Left ventricle myocardium inferior (tissue), 1 donor: ENCODE results near the gene SOCS3. TPM values are rescaled to one million over a fixed set of nuclear protein-coding genes. Genes with fewer than 3 reads are reported as not detected.

Experiments
- DNase-seq: peaks from one replicate; pipeline ENCODE4 v3.0.0-alpha.2; 2020
- H3K27ac ChIP-seq: fragments of 200-600 bp; replicated peaks from 2 replicates; pipeline ENCODE4 v1.8.0; 2021
- H3K27me3 ChIP-seq: fragments of 200-600 bp; 2 replicates; pipeline ENCODE4 v1.8.0; 2021; ENCODE audit warnings: low read depth
- H3K36me3 ChIP-seq: fragments of 200-600 bp; 2 replicates; pipeline ENCODE4 v1.8.0; 2021
- H3K4me1 ChIP-seq: fragments of 200-600 bp; 2 replicates; pipeline ENCODE4 v1.8.0; 2021
- H3K4me3 ChIP-seq: fragments of 200-600 bp; 2 replicates; pipeline ENCODE4 v1.8.0; 2021; ENCODE audit warnings: mild to moderate bottlenecking, moderate library complexity
- H3K9me3 ChIP-seq: fragments of 200-600 bp; replicated peaks from 2 replicates; pipeline ENCODE4 v1.8.0; 2021
- CTCF ChIP-seq: fragments of 200-600 bp; IDR thresholded peaks from 2 replicates; pipeline ENCODE4 v1.8.0; 2021; ENCODE audit warnings: antibody characterized with exemption, mild to moderate bottlenecking, borderline replicate concordance
- intact Hi-C: fragments of 100-400 bp; cut with micrococcal nuclease; formaldehyde crosslinking; loops from one replicate; pipeline ENCODE4 v1.11.0; 2022
- total RNA-seq: library from RNA; stranded (reverse); fragmentation: NEBNext Ultra II Directional; extraction: Animal tissue kit (Norgen Biotek cat#: 25700); gene quantifications from one replicate; pipeline ENCODE4 v1.2.1, GENCODE V29; 2021
- donor health status: DM: no; HTN: yes; CAD: no; lungs with severe emphysema.

The SOCS3 gene
- total RNA-seq, 1 donor from 2014 or later = 9.5 TPM

DNA sequence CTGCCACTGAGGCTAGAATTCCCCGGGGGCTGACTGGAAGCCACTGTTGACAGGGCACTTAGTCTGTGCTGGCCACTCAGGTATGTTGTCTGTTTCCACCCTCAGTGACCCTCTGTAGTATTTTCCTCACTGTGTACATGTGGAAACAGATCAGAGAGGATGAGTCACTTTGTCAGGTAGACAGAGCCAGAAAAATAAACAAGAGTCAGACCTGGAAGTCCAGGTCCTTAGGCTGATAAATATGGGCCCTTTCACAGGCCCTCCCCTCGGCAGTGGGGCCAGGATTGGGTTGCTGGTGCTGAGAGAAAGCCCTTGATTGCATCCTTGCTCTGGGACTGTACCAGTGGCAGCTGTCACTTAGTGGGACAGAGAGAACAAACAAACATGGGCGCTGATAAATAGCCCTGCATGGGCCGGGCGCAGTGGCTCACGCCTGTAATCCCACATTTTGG lies 39.8 kb upstream of the SOCS3 start:
- H3K27me3 ChIP-seq = no peaks in the 10 kb centered on the region
- no peak for TF ChIP-seq CTCF
- DNase-seq = no peak
- intact Hi-C loops = no loop called here
- peaks cover 71% of the 10 kb centered on the region for H3K36me3 ChIP-seq
- no peaks in the 10 kb centered on the region for H3K9me3 ChIP-seq
- no peak overlapping the region for H3K27ac ChIP-seq
- H3K4me3 ChIP-seq = no peak overlapping the region
- H3K4me1 ChIP-seq = peaks cover 57% of the 10 kb centered on the region

DNA sequence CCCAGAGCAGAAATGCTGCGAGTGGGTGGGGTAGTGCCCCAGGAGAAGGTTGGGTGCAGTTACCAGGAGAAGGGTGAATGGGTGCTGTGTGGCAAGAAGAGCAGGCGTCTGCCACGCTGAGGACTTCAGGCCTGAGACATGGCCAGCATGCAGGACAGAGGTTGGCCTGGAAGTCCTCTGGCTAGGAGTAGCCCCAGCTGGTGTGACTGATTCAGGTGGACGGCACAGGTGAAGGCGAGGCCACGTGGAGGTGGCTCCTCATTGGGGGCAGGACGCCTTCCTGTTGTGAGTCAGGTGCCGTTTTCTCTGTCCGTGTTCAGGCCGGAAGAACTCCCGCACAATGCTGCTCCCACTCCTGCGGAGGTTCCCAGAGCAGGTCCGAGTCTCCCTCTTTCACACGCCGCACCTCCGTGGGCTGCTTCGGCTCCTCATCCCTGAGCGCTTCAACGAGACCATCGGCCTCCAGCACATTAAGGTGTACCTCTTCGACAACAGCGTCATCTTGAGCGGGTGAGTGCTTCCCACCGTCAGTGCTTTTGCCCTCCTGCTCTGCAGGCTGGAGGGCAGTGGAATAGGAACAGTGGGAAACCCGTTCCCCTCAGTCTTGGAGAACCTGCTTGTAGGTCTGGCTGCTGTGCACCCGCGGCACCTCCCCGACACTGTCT lies 39.3 kb upstream of the SOCS3 start:
- Histone ChIP-seq H3K27me3 (no peaks in the 10 kb centered on the region), H3K4me3 (no peak overlapping the region), H3K4me1 (peaks cover 62% of the 10 kb centered on the region), H3K27ac (no peak overlapping the region), H3K9me3 (no peaks in the 10 kb centered on the region), H3K36me3 (peaks cover 65% of the 10 kb centered on the region)
- DNase-seq = no peak
- no peak for TF ChIP-seq CTCF
- intact Hi-C loops = no loop called here

DNA sequence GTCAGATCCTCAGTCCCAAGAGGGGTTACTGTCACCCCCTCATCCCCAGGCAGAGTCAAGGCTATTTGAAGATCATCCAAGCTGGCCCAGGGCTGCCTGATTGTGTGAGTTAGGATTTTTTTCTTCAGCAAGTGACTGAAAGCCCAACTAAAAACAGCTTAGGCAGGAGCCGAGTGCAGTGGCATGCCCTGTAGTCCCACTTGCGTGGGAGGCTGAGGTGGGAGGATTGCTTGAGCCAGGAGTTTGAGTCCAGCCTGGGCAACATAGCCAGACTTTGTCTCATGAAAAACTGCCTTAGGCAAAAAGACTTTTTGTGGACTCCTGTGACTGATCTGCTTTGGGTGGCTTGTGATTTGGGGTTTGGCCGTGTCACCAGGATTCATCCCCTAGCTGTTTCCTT lies 38.5 kb upstream of the SOCS3 start:
- Histone ChIP-seq H3K4me3 (no peak overlapping the region), H3K27me3 (no peaks in the 10 kb centered on the region), H3K27ac (peak overlapping the region; percentile 90), H3K9me3 (no peaks in the 10 kb centered on the region), H3K4me1 (peaks cover 63% of the 10 kb centered on the region), H3K36me3 (peaks cover 59% of the 10 kb centered on the region)
- no peak for TF ChIP-seq CTCF
- no peak for DNase-seq
- intact Hi-C loops = no loop called here

DNA sequence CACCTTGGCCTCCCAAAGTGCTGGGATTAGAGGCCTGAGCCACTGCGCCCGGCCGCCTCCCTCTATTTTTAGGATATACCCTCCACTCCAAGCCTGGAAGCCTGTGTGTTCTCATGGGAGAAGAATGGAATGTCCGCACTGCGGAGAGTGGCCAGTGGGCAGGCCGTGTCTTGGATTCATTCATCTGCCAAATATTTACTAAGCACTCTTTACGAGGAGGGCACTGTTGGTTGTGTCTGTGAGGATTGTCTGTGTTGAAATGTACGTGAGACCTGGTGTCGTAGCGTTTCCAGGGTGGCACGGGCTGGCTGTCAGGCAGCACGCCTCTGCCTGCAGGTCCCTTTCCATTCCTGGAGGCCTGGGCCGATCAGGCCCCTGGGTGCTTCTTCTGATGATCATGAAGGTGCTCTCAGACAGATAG lies 37.8 kb upstream of the SOCS3 start:
- Histone ChIP-seq H3K4me3 (no peak overlapping the region), H3K27me3 (no peaks in the 10 kb centered on the region), H3K9me3 (no peaks in the 10 kb centered on the region), H3K36me3 (peaks cover 55% of the 10 kb centered on the region), H3K4me1 (peaks cover 64% of the 10 kb centered on the region), H3K27ac (peak overlapping the region; percentile 90)
- no peak for TF ChIP-seq CTCF
- intact Hi-C loops = no loop called here
- DNase-seq = peak; percentile 56

- Histone ChIP-seq H3K4me3 (peak overlapping the region; percentile 14), H3K36me3 (peaks cover 46% of the 10 kb centered on the region), H3K9me3 (no peaks in the 10 kb centered on the region), H3K27ac (peak overlapping the region; percentile 90), H3K4me1 (peaks cover 73% of the 10 kb centered on the region), H3K27me3 (no peaks in the 10 kb centered on the region)
- intact Hi-C loops = no loop called here
- TF ChIP-seq CTCF = no peak
- DNase-seq = peak; percentile 58
Observed at GRCh38 chr17:78396441-78397337, 36.8 kb upstream of the SOCS3 start.
